Liver (tissue), 9 donors: ENCODE measurements around the gene FGF12. TPM values are rescaled to one million over a fixed set of nuclear protein-coding genes. Genes with fewer than 3 reads are reported as not detected.

Experiments
- DNase-seq: peaks from one replicate; pipeline ENCODE4 v3.0.0-alpha.2; 2017; ENCODE audit warnings: low spot score
- H3K27ac ChIP-seq, 2 donors: one replicate each; pipeline ENCODE4 v1.7.0; 2013; ENCODE audit warnings: inconsistent platforms in 2 of 2, low read length in 2 of 2, control low read depth in 1 of 2, low read depth in 1 of 2, mild to moderate bottlenecking in 1 of 2
- H3K27me3 ChIP-seq, 4 donors: one replicate each; pipeline versions ENCODE4 v1.6.1 to v1.7.0; 2013; ENCODE audit warnings: low read length in 3 of 4, inconsistent platforms in 1 of 4, mild to moderate bottlenecking in 1 of 4, moderate library complexity in 1 of 4; ENCODE audit not compliant: control insufficient read depth in 4 of 4, insufficient read depth in 4 of 4
- H3K36me3 ChIP-seq, 4 donors: one replicate each; pipeline versions ENCODE4 v1.6.1 to v1.7.0; 2013; ENCODE audit warnings: low read length in 3 of 4, mild to moderate bottlenecking in 3 of 4, low read depth in 1 of 4, moderate library complexity in 1 of 4; ENCODE audit not compliant: control insufficient read depth in 4 of 4, insufficient read depth in 3 of 4
- H3K4me1 ChIP-seq, 4 donors: one replicate each; pipeline versions ENCODE4 v1.6.1 to v1.7.0; 2013; ENCODE audit warnings: low read length in 3 of 4, mild to moderate bottlenecking in 3 of 4, moderate library complexity in 1 of 4; ENCODE audit not compliant: control insufficient read depth in 4 of 4, insufficient read depth in 4 of 4
- H3K4me3 ChIP-seq, 3 donors: one replicate each; pipeline versions ENCODE4 v1.6.1 to v1.7.0; 2013; ENCODE audit warnings: low read length in 3 of 3, control low read depth in 1 of 3, low read depth in 1 of 3, mild to moderate bottlenecking in 1 of 3
- H3K9ac ChIP-seq, 2 donors: one replicate each; pipeline ENCODE4 v1.7.0; 2013; ENCODE audit warnings: low read length in 2 of 2, mild to moderate bottlenecking in 2 of 2, moderate library complexity in 2 of 2, control low read depth in 1 of 2, low read depth in 1 of 2
- H3K9me3 ChIP-seq, 4 donors: one replicate each; pipeline versions ENCODE4 v1.6.1 to v1.7.0; 2013; ENCODE audit warnings: low read length in 3 of 4; ENCODE audit not compliant: control insufficient read depth in 4 of 4
- EGR1 ChIP-seq, 2 donors: IDR thresholded peaks; 2 replicates each; pipeline ENCODE4 v1.6.1; 2016 to 2018; ENCODE audit warnings: antibody characterized with exemption in 2 of 2, low read depth in 2 of 2
- FOXA1 ChIP-seq: IDR thresholded peaks from 2 replicates; pipeline ENCODE4 v1.6.1; 2016; ENCODE audit warnings: antibody characterized with exemption
- FOXA2 ChIP-seq: IDR thresholded peaks from 2 replicates; pipeline ENCODE4 v1.6.1; 2016; ENCODE audit warnings: antibody characterized with exemption
- GABPA ChIP-seq, 2 donors: IDR thresholded peaks in 1 of 2; conservative IDR thresholded peaks in 1 of 2; 2 replicates each; pipeline ENCODE4 v1.6.1; 2016; ENCODE audit warnings: antibody characterized with exemption in 2 of 2, mild to moderate bottlenecking in 1 of 2, moderate library complexity in 1 of 2
- HNF4G ChIP-seq: IDR thresholded peaks from 2 replicates; pipeline ENCODE4 v1.6.1; 2016; ENCODE audit warnings: antibody characterized with exemption
- JUND ChIP-seq, 2 donors: IDR thresholded peaks; 2 replicates each; pipeline ENCODE4 v1.6.1; 2016; ENCODE audit warnings: antibody characterized with exemption in 2 of 2
- NR2F2 ChIP-seq: IDR thresholded peaks from 2 replicates; pipeline ENCODE4 v1.6.1; 2016; ENCODE audit warnings: antibody characterized with exemption
- RAD21 ChIP-seq, 2 donors: IDR thresholded peaks; 2 replicates each; pipeline ENCODE4 v1.6.1; 2016; ENCODE audit warnings: antibody characterized with exemption in 2 of 2, mild to moderate bottlenecking in 2 of 2
- RXRA ChIP-seq, 2 donors: IDR thresholded peaks; 2 replicates each; pipeline ENCODE4 v1.6.1; 2017 to 2018; ENCODE audit warnings: antibody characterized with exemption in 2 of 2, mild to moderate bottlenecking in 1 of 2
- TAF1 ChIP-seq: conservative IDR thresholded peaks from 2 replicates; pipeline ENCODE4 v1.6.1; 2016; ENCODE audit warnings: antibody characterized with exemption, mild to moderate bottlenecking
- WGBS: extraction: QIAGEN DNeasy Blood & Tissue Kit; methylation state at CpG from one replicate; pipeline ENCODE4 v1.1.7; 2013; 5-methylcytosine and 5-hydroxymethylcytosine counted together
- polyA plus RNA-seq, 2 donors: library from polyadenylated mRNA; stranded (reverse) in 1 of 2; unstranded in 1 of 2; fragments of 200-250 nt in 1 of 2; fragments of >200 nt in 1 of 2; fragmentation: Nextera tagmentation in 1 of 2; extraction: Ambion mirVana in 1 of 2; gene quantifications; one replicate each; pipeline versions ENCODE4 v1.2.1 to v1.2.3, GENCODE V29; 2013 to 2015
- total RNA-seq, 2 donors: library from RNA; depleted of rRNA; stranded (reverse); fragments of >200 nt; gene quantifications; one replicate each; pipeline ENCODE4 v1.2.3, GENCODE V29; 2014
- TF ChIP-seq, protein P1 (sequence below): IDR thresholded peaks from 2 replicates; pipeline ENCODE4 v1.6.1; 2016; ENCODE audit warnings: antibody characterized with exemption
- TF ChIP-seq, protein P2 (sequence below): IDR thresholded peaks from 2 replicates; pipeline ENCODE4 v1.6.1; 2016; ENCODE audit warnings: antibody characterized with exemption
- donor health status: healthy.
- donor health status: healthy.
- donor health status: healthy.
- donor health status: healthy.
- donor health status: healthy.

The FGF12 gene
- total and polyA plus RNA-seq, 4 donors = 0.11 to 0.59 (median 0.19) TPM

DNA sequence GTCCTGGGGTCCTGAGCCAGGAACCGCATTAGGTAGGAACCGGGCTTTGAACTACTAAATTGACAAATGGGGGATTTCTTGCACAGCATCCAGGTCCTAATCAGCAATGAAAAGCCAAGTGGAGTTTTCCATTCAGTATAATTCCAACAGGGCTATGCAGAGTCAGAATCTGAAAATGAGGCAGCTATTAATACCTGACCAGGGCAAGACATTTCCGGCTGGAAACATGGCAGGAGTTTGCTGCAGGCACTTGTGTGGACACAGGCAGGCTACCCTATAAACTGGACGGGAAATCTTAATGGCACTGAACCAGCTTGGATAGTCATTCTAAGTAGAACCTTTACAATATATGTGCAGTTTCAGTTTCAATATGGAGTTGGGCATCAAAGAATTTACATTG, 553.1 kb downstream of the FGF12 start:
- H3K9me3 ChIP-seq = no peaks in the 10 kb centered on the region
- TF ChIP-seq FOXA2 (no peak), JUND (IDR thresholded peaks at IDR 0.05) (no peak), NR2F2 (no peak), EGR1 (IDR thresholded peaks at IDR 0.05; ENCODE audit: low read depth in 2 of 2) (no peak), GABPA (IDR thresholded peaks at IDR 0.05 in 1 of 2, conservative IDR thresholded peaks at IDR 0.05 in 1 of 2) (no peak), RXRA (IDR thresholded peaks at IDR 0.05) (no peak), RAD21 (IDR thresholded peaks at IDR 0.05) (no peak)
- TF ChIP-seq, protein P1, sequence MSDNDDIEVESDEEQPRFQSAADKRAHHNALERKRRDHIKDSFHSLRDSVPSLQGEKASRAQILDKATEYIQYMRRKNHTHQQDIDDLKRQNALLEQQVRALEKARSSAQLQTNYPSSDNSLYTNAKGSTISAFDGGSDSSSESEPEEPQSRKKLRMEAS = no peak
- WGBS = 93% methylated on average over 4 of the region's 4 CpGs
- no peak for DNase-seq
- no peaks in the 10 kb centered on the region for H3K36me3 ChIP-seq
- H3K9ac ChIP-seq = no peak overlapping the region
- H3K4me1 ChIP-seq = no peaks in the 10 kb centered on the region
- H3K27ac ChIP-seq = no peak overlapping the region
- no peaks in the 10 kb centered on the region for H3K27me3 ChIP-seq
- no peak overlapping the region for H3K4me3 ChIP-seq

DNA sequence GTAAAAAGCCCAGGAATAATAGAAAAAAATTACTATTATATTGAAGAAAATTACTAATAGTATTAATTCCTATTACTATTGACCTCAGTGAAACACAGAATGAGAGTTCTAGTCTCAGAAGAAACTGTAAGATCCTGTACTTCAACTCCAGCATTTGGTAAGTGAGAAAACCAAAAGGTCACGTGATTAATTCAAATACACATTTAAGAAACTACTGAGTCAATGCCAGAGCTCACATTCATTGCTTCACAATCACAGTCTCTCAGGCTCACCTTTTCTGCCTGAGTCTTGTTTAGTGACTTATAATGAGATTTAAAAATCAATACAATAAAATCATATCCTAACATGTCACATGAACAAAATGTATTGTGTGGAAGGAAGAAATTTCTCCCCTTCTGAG, 556.1 kb downstream of the FGF12 start:
- Histone ChIP-seq H3K27ac (no peak overlapping the region), H3K9me3 (no peaks in the 10 kb centered on the region), H3K9ac (no peak overlapping the region), H3K27me3 (peaks cover 0 to 2% (median 0%) of the 10 kb centered on the region in 4 donors), H3K4me3 (no peak overlapping the region), H3K36me3 (no peaks in the 10 kb centered on the region), H3K4me1 (no peaks in the 10 kb centered on the region)
- 3% methylated on average over 1 of the region's 1 CpG for WGBS
- no peak for DNase-seq
- no peak for TF ChIP-seq HNF4G

DNA sequence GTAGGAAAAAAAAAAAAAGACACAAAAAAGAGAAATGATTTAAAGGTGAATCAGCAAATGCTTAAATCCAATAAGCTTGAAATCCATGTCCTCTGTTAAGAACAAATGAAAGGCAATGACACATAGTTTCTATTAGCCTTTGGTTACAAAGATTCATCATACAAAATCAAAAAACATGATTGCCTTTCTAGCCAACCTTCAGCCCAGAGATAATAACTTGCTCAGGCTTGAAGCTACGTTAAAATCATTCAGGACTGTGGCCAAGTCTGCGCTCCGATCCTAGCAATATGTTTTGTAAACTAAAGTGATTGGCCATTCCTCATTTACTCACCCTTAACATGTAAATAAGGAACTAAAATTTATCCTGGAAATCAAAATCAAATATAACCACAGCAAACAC, 556.7 kb downstream of the FGF12 start:
- Histone ChIP-seq H3K9me3 (no peaks in the 10 kb centered on the region), H3K4me1 (no peaks in the 10 kb centered on the region), H3K4me3 (no peak overlapping the region), H3K27ac (no peak overlapping the region), H3K9ac (no peak overlapping the region), H3K36me3 (no peaks in the 10 kb centered on the region), H3K27me3 (peaks cover 0 to 2% (median 0%) of the 10 kb centered on the region in 4 donors)
- DNase-seq = no peak
- TF ChIP-seq RAD21 (IDR thresholded peaks at IDR 0.05) (no peak), FOXA1 (no peak), TAF1 (no peak)
- TF ChIP-seq, protein P2, sequence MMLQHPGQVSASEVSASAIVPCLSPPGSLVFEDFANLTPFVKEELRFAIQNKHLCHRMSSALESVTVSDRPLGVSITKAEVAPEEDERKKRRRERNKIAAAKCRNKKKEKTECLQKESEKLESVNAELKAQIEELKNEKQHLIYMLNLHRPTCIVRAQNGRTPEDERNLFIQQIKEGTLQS = no peak
- 71% methylated on average over 3 of the region's 3 CpGs for WGBS

DNA sequence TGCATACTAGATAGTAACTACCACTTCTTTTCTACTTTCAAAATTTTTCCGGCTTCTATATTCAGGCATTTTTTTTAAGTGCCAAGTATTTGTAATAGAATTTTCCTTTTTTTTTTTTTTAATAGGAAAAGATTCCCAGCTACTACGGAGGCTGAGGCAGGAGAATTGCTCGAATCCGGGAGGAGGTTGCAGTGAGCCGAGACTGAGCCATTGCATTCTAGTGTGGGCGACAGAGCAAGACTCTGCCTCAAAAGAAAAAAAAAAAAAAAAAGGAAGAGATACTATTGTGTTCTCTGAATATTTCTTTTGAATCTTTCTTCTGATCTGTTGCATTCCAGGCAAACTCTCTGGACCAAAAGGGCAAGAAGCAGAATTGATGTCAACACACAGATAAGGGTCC, 557.3 kb downstream of the FGF12 start:
- no peak overlapping the region for H3K27ac ChIP-seq
- no peak overlapping the region for H3K4me3 ChIP-seq
- TF ChIP-seq RAD21 (IDR thresholded peaks at IDR 0.05) (no peak), FOXA2 (no peak), GABPA (IDR thresholded peaks at IDR 0.05 in 1 of 2, conservative IDR thresholded peaks at IDR 0.05 in 1 of 2) (no peak)
- no peaks in the 10 kb centered on the region for H3K36me3 ChIP-seq
- peaks cover 0 to 2% (median 0%) of the 10 kb centered on the region in 4 donors for H3K27me3 ChIP-seq
- H3K4me1 ChIP-seq = no peaks in the 10 kb centered on the region
- WGBS = 77% methylated on average over 6 of the region's 6 CpGs
- no peaks in the 10 kb centered on the region for H3K9me3 ChIP-seq
- H3K9ac ChIP-seq = no peak overlapping the region
- DNase-seq = no peak
